NK-92 (cell line): ENCODE data around the gene SLC7A1.

Experiments used
- DNase-seq: peaks from one replicate; lab custom pipeline; 2025; ENCODE audit not compliant: unreplicated experiment; lab: John Stamatoyannopoulos, UW

SLC7A1 gene

DNA sequence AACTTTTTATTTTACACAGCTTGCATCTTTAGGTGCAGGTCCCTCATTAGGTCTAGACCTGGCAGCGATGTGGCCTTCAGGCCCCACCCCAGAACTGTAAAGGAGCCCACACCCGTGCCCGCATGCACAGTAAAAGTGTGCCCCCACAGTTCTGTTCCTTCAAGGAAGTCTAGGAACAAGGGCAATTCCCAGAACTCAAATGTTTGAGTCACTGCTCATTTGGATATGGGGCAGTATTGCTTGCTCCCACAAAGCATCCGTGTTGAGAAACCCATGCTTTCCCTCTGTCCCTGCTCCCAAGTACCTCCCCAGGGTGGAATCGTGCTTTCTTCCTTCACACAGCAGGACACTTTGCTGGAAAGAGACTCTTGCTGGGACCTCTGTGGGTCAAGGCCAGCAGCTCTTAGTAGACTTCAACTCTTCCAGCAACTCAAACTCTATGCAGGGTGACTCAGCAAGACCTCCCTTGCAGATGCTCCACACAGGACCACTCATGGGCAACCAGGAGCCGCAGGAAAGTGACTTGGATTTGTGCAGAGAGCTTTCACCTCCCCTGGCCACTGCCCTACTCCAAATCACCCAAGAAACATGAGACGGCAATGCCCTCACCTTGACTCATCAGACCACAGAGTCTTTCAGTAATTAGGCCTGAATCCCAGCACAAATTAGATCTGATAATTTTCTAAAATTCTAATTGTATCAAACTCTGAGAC lies 12.3 kb downstream of the SLC7A1 start:
- DNase-seq: no peak

DNA sequence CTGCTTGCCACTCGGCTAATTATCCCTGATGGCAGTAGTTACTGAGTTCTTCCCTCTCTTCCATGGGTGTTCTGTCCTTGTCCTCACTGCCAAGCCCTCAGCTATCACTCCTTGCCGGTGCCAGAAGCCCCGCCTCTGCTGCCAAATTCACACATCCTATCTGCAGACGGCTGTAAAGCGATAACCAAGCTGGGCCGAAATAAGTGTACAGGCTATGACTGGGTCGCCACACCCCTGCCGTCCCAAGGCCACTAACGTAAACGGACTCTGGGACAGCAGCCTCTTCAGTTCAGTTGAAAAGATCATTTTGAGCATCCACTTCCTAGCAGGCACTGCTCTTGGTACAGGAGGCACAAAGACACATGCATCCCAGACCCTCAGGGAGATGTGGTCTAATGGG lies 13.3 kb downstream of the SLC7A1 start:
- DNase-seq: no peak

DNA sequence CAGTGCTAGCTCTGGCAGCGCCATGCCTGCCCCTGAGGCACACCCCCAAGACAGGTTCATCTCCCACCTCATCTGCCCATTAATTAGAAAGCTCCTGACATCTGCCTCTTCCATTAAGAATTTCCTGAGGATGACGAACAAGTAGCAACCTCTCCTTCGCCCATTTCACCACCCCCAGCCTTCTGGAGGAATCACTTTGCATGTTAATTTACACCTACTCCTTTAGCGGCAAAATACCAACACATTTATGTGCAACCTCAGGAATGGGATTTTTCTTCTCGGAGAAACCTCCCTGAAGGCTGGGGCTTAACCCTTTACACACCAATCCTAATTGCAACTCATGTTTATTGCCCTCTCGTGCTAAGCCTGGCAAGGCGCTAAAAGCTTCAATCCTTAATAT lies 13.8 kb downstream of the SLC7A1 start:
- no peak for DNase-seq

DNA sequence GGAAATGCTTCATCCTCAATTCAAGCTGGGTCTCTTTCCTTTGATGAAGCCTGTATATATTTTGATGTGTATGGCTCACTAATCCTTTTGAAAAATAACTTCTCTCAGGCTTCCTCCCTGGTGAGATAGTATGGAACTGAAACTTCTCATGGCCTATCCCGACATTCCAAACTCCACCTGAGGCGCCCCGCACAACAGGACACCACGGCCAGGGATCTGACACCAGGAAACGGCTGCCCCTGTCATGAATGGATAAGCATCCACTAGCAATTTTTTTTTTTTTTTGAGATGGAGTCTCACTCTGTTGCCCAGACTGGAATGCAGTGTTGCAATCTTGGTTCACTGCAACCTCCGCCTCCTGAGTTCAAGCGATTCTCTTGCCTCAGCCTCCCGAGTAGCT lies 16.4 kb downstream of the SLC7A1 start:
- DNase-seq: no peak

DNA sequence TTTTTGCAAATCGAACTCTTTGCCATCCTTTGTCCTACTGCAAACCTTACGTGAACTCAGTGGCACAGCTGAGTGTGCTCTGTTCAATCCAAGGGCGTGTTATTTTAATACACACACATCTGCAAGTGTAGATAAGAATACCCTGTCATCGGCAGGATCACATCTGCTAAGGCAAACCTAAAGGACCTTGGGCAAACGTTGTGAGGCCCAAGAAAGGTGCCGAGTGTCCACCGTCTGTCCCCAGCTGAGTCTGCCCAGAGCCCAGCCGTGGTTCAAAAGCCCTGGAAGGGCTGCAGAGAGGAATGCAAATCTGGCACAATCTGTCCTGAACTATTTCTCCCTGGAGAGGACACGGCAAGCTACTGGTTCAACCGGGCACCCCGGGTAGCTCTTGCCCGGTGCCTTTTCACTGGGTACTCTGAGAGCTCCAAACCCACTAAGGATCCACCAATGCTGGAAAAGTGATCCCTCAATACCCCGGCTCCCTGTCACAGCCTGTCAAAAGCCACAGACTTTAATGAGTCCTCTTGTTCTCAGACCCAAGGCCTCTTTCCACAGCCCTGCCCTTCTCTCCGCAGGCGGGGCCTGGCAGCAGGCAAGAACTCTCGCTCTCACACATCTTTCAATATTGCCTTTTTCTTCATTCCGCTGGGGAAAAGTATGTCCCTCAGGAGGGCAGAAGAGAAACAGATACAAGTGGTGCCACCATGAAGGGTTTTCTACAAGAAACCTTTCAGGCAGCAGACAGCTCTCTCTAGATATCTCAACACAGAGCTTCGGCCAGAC lies 17.0 kb downstream of the SLC7A1 start:
- no peak for DNase-seq

DNA sequence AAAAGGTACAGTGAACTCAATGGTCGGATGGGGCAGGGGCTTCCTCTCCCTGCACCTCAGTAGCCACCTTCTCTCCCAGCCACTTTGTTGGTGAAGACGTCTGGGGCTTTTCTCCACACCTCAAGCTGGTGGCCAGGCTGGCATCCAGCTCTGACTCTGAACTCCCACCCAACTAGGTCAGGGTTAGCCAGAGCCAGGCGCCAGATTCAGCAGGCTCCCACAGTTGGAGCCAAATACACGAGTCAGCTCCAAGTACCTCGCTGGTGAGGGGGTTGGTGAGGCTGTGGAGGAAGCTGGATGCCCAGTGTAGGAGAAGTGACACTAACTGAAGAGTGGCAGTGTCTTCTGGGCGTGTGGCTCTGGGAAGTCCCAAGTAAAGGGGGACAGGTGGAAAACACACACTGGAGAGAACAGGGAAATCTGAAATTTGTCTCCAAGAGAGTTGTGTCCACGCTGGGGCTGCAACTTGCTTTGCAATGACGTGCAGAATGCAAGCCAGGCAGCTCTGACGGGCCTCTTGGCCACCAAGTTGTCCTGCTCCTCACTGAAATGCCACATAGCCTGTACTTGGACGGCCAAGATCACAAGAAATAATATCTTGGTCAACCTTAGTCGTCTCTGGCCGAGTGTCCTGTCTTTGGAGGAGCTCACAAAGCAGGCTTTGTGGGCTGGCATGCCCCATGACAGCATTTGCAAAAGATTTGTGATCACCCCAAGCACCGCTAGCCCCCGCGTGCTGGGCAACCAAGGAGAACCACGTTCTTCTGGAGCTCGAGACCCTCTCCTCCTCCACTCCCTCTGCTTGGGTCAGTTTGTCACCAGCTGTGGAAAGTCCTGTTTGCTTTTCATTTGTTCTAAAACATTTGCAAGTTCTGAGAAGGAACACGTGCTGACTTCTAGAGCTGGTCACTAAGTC lies 18.1 kb downstream of the SLC7A1 start:
- DNase-seq: no peak

DNA sequence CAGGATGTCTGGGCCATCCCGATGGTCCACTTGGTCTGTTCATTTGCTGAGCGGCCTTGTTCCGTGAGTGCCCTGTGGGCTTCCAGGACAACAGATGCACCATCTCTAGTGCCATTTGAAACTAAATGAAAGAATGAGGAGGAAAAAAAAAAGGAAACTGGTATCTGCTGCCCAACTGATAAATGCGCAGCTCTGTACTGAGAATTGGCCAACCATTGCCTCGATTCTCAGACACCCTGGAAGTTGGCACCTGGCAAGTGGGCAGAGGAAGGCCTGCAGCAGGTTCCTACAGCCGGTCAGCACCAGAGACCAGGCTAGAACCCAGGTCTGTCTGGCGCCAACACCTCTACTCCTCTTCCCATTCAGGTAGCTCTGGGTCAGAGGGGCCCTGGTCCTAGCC lies 18.9 kb downstream of the SLC7A1 start:
- no peak for DNase-seq

DNA sequence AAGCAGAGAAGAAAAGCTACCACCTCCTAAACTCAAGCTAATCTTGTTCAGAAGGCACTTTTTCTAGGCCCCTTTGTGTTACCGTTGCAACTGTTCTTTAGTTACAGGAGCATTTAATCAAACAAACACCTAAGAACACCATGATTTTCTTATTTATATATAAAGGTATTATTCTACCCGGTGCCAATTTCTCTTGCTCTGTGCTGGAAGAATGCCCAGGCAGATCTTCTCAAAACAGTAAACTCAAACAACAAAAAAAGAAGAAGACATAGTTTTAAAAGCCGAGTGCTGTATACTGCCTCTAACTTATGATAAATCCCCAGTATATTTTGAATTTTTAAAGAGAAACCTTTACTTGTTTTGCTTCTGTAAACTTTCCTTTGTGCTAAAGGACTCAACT lies 20.4 kb downstream of the SLC7A1 start:
- DNase-seq: no peak

DNA sequence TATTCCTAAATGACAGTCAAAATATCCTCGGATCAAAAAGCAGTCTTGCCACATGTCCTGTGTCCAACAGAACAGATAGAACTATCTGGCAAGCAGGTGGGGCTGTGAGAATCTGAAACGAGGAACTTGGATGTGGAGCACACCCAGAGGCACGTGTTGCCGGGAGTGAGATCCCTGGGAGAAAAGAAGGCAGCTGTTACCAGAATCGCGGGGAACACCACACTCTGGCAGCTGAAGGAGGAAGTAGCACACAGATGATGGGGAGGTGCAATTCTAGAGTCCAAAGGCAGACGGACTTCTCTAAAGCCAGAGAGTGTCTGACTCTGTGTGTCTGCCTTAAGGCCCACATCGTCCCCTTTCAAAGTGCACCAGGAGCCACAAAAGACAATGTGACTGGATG lies 22.3 kb downstream of the SLC7A1 start:
- no peak for DNase-seq

DNA sequence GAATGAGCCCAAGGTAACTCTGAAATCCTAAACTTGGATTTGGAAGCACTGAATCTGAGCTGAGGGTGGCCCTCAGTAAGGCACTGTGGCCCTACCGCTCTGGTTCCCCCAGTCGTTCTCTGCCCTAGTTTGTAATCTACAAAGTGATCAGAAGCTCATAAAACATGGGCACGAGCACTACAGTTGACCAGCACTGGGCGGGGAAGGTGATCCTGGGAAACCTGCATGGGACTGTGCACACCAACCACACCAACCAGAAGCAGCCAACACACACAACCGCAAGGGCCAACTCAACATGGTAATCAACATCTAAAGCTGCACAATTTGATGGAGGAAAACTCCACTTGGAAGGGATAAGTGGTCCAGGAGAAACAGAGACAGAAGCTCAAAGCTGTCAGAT lies 22.9 kb downstream of the SLC7A1 start:
- DNase-seq: no peak

DNA sequence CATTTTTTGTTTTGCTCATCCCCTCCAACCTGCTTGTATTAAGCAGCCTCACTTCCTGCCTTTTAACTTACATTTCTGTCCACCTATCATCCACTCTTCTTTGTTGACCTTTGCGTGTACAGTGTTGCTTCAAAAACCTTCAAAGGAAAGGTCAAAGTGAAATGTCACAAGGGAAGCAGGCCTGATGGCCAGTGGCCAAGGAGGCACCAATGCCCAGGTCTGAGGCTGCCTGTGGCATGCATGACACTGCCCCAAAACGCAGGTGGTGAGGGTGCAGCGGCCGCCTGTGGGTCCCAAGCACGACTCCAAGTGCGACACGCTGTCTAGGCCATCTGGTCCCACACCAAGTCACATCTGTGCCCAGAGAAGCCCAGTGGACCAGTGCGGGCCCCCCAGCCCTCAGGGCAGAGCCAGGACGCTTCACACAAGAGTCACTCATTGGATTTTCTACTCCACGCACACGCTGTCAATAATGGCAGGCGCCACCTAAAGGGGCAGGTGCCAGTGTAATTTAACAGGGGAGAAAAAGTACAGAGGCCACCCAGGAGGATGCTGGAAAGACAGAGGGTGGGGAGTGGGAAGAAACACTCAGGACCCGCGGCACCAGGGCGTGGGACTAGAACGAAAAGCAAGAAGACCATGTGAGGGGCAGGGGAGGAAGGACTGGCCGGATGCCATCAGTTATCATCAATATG lies 23.5 kb downstream of the SLC7A1 start:
- no peak for DNase-seq

DNA sequence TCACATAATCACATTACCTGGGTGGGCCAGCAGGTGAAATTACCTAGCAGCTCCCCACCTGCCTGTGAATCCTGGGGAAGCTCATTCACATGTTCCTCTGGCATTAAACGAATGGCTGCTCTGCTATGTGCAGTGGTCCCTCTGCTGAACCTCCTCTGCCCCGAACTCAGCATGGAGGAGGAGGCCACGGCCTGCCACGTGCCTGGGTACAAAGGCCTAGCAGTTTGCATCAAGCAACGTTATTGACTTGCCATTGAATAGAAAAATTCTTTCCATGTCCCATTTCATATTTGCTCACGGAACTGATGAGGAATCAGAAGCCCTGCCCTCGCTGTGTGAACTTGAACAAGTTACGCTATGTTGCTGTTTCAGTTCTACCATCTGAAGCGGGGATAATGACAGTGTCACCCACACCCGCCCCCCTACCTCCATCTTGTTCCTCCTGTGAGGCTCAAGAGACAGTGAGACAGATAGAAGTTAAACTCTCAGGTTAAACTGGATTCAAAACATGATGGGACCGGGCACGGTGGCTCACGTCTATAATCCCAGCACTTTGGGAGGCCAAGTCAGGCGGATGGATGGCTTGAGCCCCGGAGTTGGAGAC lies 25.3 kb downstream of the SLC7A1 start:
- no peak for DNase-seq

DNA sequence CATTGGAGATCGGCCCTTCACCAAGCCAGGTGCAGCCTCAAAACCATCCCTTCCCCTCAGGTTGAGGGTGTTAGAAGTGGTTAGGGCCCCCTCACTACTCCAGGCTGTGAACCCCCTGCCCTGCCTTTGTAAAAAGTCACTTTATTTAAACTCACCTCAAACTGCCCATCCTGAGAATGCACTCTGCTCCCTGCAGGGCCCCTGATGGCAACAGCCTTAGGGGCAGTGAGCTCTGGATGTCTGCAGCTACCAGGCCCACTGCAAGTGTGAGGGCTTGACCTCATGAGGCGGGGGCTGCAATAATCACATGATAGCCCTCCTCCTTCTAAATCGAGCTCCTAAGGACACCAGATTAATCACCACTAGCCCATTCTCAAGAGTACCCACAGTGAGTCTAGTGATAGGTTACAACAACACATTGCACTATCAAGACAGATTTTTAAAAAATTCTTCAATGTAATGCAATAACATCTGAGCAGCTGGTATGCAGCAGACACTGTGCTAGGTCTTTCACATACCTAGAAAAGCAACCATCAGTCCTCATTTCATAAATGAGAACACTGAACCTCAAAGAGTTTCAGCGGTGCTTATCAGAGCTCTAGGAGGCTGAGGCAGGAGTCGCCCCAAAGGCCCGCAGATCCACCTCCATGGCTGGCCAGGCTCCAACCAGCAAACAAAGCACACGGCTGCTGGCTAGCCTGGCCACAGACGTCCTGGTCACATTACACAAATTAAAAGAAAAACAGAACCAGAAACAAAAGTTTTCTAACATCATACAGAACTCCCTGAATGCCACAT lies 26.0 kb downstream of the SLC7A1 start:
- no peak for DNase-seq

DNA sequence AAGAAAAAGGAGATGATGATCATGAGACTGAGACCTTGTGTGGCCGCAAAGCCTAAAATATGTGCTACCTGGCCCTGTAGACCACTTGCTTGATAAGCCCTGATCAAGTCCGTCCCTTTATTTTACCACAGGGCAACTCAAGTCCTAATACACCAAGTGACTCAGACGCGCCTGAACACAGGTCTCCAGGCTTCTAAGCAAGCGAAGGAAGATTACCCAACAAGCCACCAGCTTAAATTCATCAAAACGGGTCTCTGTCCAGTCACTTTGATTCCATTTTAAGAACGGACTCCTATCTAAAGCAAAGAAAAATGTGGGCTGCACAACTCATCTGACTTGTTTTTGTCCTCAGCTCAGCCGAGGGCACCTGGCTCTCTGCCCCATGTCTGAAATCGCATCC lies 26.8 kb downstream of the SLC7A1 start:
- DNase-seq: no peak

DNA sequence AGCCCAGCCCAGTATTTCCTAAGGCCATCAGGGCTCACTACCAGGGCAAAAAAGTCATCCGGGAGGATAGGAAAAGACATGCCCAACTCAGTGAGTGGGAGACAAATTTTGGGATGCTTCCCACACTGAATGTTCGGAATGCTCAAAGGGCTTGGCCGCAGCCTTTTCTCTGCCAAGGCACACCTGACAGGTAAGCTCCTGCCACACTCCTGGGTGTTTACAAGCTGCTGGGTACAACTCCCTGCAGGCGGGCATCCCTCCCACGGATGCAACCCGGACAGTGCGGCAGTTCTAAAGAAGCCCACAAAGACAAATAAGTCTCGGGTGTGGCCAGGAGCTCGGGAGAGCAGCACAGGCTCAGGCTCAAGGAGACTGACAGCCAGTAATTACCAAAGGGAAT lies 28.1 kb downstream of the SLC7A1 start:
- no peak for DNase-seq

DNA sequence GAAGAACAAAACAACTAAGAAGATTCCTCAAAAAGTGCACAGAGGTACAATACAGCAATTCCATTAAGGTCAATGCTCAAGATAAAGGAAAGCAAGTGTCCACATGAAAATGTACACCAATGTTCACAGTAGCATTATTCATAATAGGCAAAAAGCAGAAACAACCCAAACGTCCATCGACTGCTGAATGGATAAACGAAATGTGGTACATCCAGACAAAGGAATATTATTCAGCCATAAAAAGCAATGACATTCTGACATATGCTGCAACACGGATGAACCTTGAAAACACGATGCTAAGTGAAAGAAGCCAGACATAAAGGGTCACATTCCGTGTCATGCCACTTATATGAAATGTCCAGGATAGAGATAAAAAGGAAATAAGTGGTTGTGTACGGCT lies 29.3 kb downstream of the SLC7A1 start:
- no peak for DNase-seq

DNA sequence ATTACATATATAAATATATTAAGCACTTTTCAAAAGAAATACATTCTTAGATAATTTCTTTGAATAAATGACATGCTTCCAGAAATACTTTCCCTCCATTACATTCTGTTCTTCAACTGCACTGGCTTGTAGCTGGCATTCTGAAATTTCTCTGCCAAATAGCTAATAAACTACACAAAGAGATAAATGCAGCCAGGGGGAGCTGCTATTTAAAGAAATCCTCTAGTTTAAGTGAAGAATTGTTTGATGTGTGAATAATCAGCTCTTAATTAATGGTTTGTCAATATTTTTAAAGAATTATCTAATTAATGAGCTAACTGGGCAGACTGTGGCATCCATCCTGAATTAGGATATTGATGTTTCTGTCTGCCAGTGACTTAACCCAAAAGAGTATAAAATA lies 30.7 kb downstream of the SLC7A1 start:
- DNase-seq: no peak

DNA sequence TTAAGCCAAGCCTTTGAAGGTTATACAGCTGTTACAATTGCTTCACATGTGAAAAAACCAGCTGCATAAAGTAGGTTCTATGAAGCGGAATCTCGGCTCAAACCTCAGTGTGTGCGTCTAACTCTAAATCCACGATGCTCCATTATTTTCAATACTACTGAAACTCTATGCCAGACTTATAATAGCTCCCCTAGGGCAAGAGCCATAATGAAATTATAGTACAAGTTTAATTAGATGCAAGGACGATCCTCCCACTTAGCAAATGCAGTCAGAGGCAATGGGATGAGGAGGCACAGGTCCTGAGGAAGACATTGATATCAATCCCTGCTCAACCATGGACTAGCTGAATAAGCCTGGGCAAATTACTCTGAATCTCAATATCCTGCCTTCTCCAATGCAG lies 31.1 kb downstream of the SLC7A1 start:
- DNase-seq: no peak

DNA sequence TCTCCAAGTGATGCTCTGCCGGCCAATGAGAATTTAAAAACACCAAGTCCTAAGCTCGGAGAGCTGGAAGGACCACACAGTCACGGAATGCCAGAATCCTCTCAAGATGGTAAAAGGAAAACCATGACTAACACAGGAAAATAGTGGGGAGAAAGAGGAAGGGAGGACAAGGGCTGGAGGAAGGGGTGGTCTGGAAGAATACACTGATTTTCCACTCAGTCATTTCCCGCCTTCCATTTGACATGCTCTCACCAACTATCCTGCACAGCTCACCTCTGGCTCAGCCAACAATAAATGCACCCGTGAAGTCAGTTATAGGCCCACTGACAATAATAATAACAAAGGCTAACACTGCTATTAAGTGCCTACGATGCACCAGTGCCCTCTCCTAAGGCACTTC lies 31.5 kb downstream of the SLC7A1 start:
- no peak for DNase-seq
